Liver (tissue), 9 donors: Measurements from ENCODE around the gene LRRC46. TPM values are rescaled to one million over a fixed set of nuclear protein-coding genes. Genes with fewer than 3 reads are reported as not detected.

Source experiments
- DNase-seq: peaks from one replicate; pipeline ENCODE4 v3.0.0-alpha.2; 2017; ENCODE audit warnings: low spot score
- H3K27ac ChIP-seq, 2 donors: one replicate each; pipeline ENCODE4 v1.7.0; 2013; ENCODE audit warnings: inconsistent platforms in 2 of 2, low read length in 2 of 2, control low read depth in 1 of 2, low read depth in 1 of 2, mild to moderate bottlenecking in 1 of 2
- H3K27me3 ChIP-seq, 4 donors: one replicate each; pipeline versions ENCODE4 v1.6.1 to v1.7.0; 2013; ENCODE audit warnings: low read length in 3 of 4, inconsistent platforms in 1 of 4, mild to moderate bottlenecking in 1 of 4, moderate library complexity in 1 of 4; ENCODE audit not compliant: control insufficient read depth in 4 of 4, insufficient read depth in 4 of 4
- H3K36me3 ChIP-seq, 4 donors: one replicate each; pipeline versions ENCODE4 v1.6.1 to v1.7.0; 2013; ENCODE audit warnings: low read length in 3 of 4, mild to moderate bottlenecking in 3 of 4, low read depth in 1 of 4, moderate library complexity in 1 of 4; ENCODE audit not compliant: control insufficient read depth in 4 of 4, insufficient read depth in 3 of 4
- H3K4me1 ChIP-seq, 4 donors: one replicate each; pipeline versions ENCODE4 v1.6.1 to v1.7.0; 2013; ENCODE audit warnings: low read length in 3 of 4, mild to moderate bottlenecking in 3 of 4, moderate library complexity in 1 of 4; ENCODE audit not compliant: control insufficient read depth in 4 of 4, insufficient read depth in 4 of 4
- H3K4me3 ChIP-seq, 3 donors: one replicate each; pipeline versions ENCODE4 v1.6.1 to v1.7.0; 2013; ENCODE audit warnings: low read length in 3 of 3, control low read depth in 1 of 3, low read depth in 1 of 3, mild to moderate bottlenecking in 1 of 3
- H3K9ac ChIP-seq, 2 donors: one replicate each; pipeline ENCODE4 v1.7.0; 2013; ENCODE audit warnings: low read length in 2 of 2, mild to moderate bottlenecking in 2 of 2, moderate library complexity in 2 of 2, control low read depth in 1 of 2, low read depth in 1 of 2
- H3K9me3 ChIP-seq, 4 donors: one replicate each; pipeline versions ENCODE4 v1.6.1 to v1.7.0; 2013; ENCODE audit warnings: low read length in 3 of 4; ENCODE audit not compliant: control insufficient read depth in 4 of 4
- EGR1 ChIP-seq, 2 donors: IDR thresholded peaks; 2 replicates each; pipeline ENCODE4 v1.6.1; 2016 to 2018; ENCODE audit warnings: antibody characterized with exemption in 2 of 2, low read depth in 2 of 2
- FOXA1 ChIP-seq: IDR thresholded peaks from 2 replicates; pipeline ENCODE4 v1.6.1; 2016; ENCODE audit warnings: antibody characterized with exemption
- FOXA2 ChIP-seq: IDR thresholded peaks from 2 replicates; pipeline ENCODE4 v1.6.1; 2016; ENCODE audit warnings: antibody characterized with exemption
- GABPA ChIP-seq, 2 donors: IDR thresholded peaks in 1 of 2; conservative IDR thresholded peaks in 1 of 2; 2 replicates each; pipeline ENCODE4 v1.6.1; 2016; ENCODE audit warnings: antibody characterized with exemption in 2 of 2, mild to moderate bottlenecking in 1 of 2, moderate library complexity in 1 of 2
- HNF4A ChIP-seq, 2 donors: conservative IDR thresholded peaks; 2 replicates each; pipeline ENCODE4 v1.6.1; 2016; ENCODE audit warnings: antibody characterized with exemption in 2 of 2, mild to moderate bottlenecking in 2 of 2
- HNF4G ChIP-seq: IDR thresholded peaks from 2 replicates; pipeline ENCODE4 v1.6.1; 2016; ENCODE audit warnings: antibody characterized with exemption
- JUND ChIP-seq, 2 donors: IDR thresholded peaks; 2 replicates each; pipeline ENCODE4 v1.6.1; 2016; ENCODE audit warnings: antibody characterized with exemption in 2 of 2
- NR2F2 ChIP-seq: IDR thresholded peaks from 2 replicates; pipeline ENCODE4 v1.6.1; 2016; ENCODE audit warnings: antibody characterized with exemption
- RAD21 ChIP-seq, 2 donors: IDR thresholded peaks; 2 replicates each; pipeline ENCODE4 v1.6.1; 2016; ENCODE audit warnings: antibody characterized with exemption in 2 of 2, mild to moderate bottlenecking in 2 of 2
- REST ChIP-seq: IDR thresholded peaks from 2 replicates; pipeline ENCODE4 v1.6.1; 2016; ENCODE audit warnings: antibody characterized with exemption, mild to moderate bottlenecking
- RXRA ChIP-seq, 2 donors: IDR thresholded peaks; 2 replicates each; pipeline ENCODE4 v1.6.1; 2017 to 2018; ENCODE audit warnings: antibody characterized with exemption in 2 of 2, mild to moderate bottlenecking in 1 of 2
- SP1 ChIP-seq: IDR thresholded peaks from 2 replicates; pipeline ENCODE4 v1.6.1; 2018; ENCODE audit warnings: antibody characterized with exemption, mild to moderate bottlenecking
- TAF1 ChIP-seq: conservative IDR thresholded peaks from 2 replicates; pipeline ENCODE4 v1.6.1; 2016; ENCODE audit warnings: antibody characterized with exemption, mild to moderate bottlenecking
- YY1 ChIP-seq: IDR thresholded peaks from 2 replicates; pipeline ENCODE4 v1.6.1; 2016; ENCODE audit warnings: antibody characterized with exemption, mild to moderate bottlenecking
- ZBTB33 ChIP-seq: IDR thresholded peaks from 2 replicates; pipeline ENCODE4 v1.6.1; 2016; ENCODE audit warnings: antibody characterized with exemption
- WGBS: extraction: QIAGEN DNeasy Blood & Tissue Kit; methylation state at CpG from one replicate; pipeline ENCODE4 v1.1.7; 2013; 5-methylcytosine and 5-hydroxymethylcytosine counted together
- polyA plus RNA-seq, 2 donors: library from polyadenylated mRNA; stranded (reverse) in 1 of 2; unstranded in 1 of 2; fragments of 200-250 nt in 1 of 2; fragments of >200 nt in 1 of 2; fragmentation: Nextera tagmentation in 1 of 2; extraction: Ambion mirVana in 1 of 2; gene quantifications; one replicate each; pipeline versions ENCODE4 v1.2.1 to v1.2.3, GENCODE V29; 2013 to 2015
- total RNA-seq, 2 donors: library from RNA; depleted of rRNA; stranded (reverse); fragments of >200 nt; gene quantifications; one replicate each; pipeline ENCODE4 v1.2.3, GENCODE V29; 2014
- TF ChIP-seq, protein P1 (sequence below): IDR thresholded peaks from 2 replicates; pipeline ENCODE4 v1.6.1; 2016; ENCODE audit warnings: antibody characterized with exemption
- TF ChIP-seq, protein P2 (sequence below): fragments of 150-350 bp; IDR thresholded peaks from 2 replicates; pipeline ENCODE4 v1.5.1; 2017; ENCODE audit warnings: improper control_type of control experiment, low read depth, low read length; ENCODE audit not compliant: missing input control
- donor health status: healthy.
- donor health status: healthy.
- donor health status: healthy.
- donor health status: healthy.
- donor health status: healthy.

Gene LRRC46
- total and polyA plus RNA-seq, 4 donors: under 0.01 to 0.43 (median 0.32) TPM

DNA sequence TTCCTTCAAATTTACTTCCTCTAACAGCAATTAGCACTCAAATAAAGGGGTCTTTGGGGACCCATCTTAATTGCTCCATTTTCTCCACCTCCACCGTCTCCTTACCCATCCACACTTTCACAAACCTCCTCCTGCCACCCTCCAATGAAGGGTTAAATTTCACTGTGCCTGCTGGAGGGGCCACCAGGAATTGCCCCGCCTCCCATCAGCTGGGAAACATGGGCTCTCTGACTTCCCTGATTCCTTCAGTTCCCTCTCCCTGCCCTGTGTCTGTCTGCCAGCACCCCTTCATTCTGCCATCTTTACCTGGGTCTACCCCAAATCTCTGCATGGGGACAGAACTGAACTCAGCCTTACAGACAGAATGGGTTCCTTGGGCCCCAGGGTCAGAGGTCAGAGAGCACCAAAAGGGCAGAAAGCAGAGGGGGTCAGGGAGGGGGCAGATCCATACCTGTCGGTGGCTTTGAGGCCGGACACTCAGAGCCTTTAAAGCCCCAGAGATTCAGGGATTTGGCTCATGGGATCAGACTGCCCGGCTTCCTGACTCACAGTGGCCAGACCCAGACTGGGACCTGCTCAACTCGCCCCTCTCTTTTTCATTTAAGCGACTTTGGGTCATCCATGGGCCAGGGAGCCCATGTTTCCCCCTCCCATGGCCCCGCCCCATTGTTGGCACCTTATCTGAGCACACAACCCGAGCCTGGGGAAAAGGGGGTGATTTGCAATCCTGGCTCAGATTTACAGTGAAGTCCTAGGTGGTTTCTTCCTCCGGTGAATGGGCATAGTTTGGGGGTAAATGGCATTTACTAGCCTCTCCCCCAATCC, 46.9 kb downstream of the LRRC46 start:
- peaks cover 0 to 9% (median 8%) of the 10 kb centered on the region in 4 donors for H3K4me1 ChIP-seq
- no peak overlapping the region for H3K9ac ChIP-seq
- H3K4me3 ChIP-seq: no peak overlapping the region
- no peaks in the 10 kb centered on the region for H3K9me3 ChIP-seq
- 77% methylated on average over 10 of the region's 10 CpGs for WGBS
- no peak for TF ChIP-seq HNF4A (conservative IDR thresholded peaks at IDR 0.05)
- TF ChIP-seq FOXA2: no peak
- no peak for TF ChIP-seq GABPA (IDR thresholded peaks at IDR 0.05 in 1 of 2, conservative IDR thresholded peaks at IDR 0.05 in 1 of 2)
- TF ChIP-seq JUND (IDR thresholded peaks at IDR 0.05): no peak
- no peak for TF ChIP-seq EGR1 (IDR thresholded peaks at IDR 0.05; ENCODE audit: low read depth in 2 of 2)
- TF ChIP-seq ZBTB33: no peak
- no peak for TF ChIP-seq YY1
- no peak for TF ChIP-seq HNF4G
- no peak for DNase-seq
- no peaks in the 10 kb centered on the region for H3K27me3 ChIP-seq
- no peak overlapping the region for H3K27ac ChIP-seq
- H3K36me3 ChIP-seq: no peaks in the 10 kb centered on the region

GRCh38 chr17:47879028-47879585, 47.6 kb downstream of the LRRC46 start:
- no peak for DNase-seq
- no peak overlapping the region for H3K27ac ChIP-seq
- H3K4me3 ChIP-seq: no peak overlapping the region
- no peaks in the 10 kb centered on the region for H3K27me3 ChIP-seq
- 77% methylated on average over 2 of the region's 2 CpGs for whole genome bisulfite sequencing
- TF ChIP-seq, protein P1, sequence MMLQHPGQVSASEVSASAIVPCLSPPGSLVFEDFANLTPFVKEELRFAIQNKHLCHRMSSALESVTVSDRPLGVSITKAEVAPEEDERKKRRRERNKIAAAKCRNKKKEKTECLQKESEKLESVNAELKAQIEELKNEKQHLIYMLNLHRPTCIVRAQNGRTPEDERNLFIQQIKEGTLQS: no peak
- TF ChIP-seq RXRA (IDR thresholded peaks at IDR 0.05) (no peak), YY1 (no peak), EGR1 (IDR thresholded peaks at IDR 0.05; ENCODE audit: low read depth in 2 of 2) (no peak), REST (no peak), RAD21 (IDR thresholded peaks at IDR 0.05) (no peak), NR2F2 (no peak), FOXA1 (no peak), HNF4G (no peak), SP1 (no peak), GABPA (IDR thresholded peaks at IDR 0.05 in 1 of 2, conservative IDR thresholded peaks at IDR 0.05 in 1 of 2) (no peak), HNF4A (conservative IDR thresholded peaks at IDR 0.05) (no peak), TAF1 (no peak), ZBTB33 (no peak)
- TF ChIP-seq, protein P2, sequence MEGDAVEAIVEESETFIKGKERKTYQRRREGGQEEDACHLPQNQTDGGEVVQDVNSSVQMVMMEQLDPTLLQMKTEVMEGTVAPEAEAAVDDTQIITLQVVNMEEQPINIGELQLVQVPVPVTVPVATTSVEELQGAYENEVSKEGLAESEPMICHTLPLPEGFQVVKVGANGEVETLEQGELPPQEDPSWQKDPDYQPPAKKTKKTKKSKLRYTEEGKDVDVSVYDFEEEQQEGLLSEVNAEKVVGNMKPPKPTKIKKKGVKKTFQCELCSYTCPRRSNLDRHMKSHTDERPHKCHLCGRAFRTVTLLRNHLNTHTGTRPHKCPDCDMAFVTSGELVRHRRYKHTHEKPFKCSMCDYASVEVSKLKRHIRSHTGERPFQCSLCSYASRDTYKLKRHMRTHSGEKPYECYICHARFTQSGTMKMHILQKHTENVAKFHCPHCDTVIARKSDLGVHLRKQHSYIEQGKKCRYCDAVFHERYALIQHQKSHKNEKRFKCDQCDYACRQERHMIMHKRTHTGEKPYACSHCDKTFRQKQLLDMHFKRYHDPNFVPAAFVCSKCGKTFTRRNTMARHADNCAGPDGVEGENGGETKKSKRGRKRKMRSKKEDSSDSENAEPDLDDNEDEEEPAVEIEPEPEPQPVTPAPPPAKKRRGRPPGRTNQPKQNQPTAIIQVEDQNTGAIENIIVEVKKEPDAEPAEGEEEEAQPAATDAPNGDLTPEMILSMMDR: no peak
- peaks cover 0 to 9% (median 8%) of the 10 kb centered on the region in 4 donors for H3K4me1 ChIP-seq
- no peaks in the 10 kb centered on the region for H3K9me3 ChIP-seq
- H3K36me3 ChIP-seq: no peaks in the 10 kb centered on the region
- H3K9ac ChIP-seq: no peak overlapping the region
